SW480 (cell line): ENCODE data around the gene VAV2.
"Not testable (repeated sequence)": the region's sequence is repeated elsewhere in the genome, so short reads cannot be mapped to it uniquely, and the experiment has no call there.

Experiments
- DNase-seq: peaks from one replicate; pipeline ENCODE4 v3.0.0-alpha.2; 2016; ENCODE audit warnings: low spot score

Gene VAV2

DNA sequence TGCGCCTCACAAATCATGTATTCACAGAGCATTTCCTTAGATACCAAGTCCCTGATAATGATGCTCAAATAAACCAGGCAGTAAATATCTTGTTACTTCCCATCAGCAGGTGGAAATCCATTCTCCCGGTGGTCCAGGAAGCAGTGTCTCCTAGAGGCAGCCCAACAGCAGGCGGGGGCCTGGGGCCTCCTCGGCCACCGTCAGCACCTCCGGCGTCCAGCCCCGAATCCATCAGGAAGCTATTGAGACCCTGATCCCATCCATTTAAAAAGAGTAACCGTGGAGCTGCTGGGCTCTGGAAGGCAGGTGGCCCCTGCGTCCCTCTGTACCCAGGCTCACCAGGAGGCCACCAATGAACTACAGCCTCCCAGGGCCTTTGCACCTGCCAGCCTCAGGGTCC, 54.0 kb downstream of the VAV2 start:
- no peak for DNase-seq

DNA sequence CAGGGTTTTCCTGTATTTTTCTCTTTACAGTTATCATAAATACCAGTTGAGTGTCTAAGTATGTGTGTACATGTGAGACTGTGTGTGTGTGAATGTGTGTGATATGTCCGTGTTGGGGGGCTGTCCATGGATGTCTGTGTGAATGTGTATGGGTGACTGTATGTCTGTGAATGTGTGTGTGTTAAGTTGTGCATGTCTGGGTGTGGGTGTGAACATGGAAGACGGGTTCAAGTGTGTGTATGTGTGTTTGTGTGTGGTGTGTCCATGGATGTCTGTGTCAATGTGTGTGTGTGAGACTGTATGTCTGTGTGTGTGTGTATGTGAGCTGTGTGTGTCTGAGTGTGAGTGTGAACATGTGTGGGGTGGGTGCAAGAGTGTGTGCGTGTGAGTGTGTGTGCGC, 55.0 kb downstream of the VAV2 start:
- DNase-seq, result no peak

DNA sequence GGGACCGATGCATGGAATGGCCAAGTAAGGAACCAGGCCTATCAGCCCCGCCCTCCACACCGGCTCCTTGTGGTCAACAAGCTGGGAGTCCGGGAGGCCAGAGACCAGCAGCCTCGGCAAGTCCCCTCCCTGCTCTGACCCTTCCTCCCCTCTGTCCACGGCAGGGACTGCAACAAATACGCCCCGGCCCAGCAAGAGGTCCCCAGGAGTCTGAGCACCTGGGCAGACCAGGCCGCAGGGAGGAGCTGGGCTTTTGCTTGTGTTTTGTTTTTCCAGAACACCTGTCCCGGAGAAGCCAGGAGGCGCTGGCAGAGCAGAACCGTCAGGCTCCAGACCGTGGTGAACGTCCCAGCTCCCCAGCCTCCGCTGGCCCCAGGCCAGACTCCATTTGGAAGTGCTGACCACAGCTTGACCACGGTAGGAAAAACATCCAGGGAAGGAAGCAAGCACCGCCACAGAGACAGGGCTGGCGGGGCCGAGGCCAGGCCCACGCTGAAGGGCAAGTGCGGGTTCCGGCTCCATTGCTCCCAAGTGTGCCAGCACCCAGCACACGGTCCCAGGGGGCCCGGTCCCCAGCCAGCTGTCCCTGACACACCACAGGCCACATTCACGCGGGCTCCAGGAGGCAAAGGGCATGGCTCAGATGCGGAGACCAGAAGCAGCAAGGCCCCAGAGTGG, 56.7 kb downstream of the VAV2 start:
- peak; percentile 65 for DNase-seq

DNA sequence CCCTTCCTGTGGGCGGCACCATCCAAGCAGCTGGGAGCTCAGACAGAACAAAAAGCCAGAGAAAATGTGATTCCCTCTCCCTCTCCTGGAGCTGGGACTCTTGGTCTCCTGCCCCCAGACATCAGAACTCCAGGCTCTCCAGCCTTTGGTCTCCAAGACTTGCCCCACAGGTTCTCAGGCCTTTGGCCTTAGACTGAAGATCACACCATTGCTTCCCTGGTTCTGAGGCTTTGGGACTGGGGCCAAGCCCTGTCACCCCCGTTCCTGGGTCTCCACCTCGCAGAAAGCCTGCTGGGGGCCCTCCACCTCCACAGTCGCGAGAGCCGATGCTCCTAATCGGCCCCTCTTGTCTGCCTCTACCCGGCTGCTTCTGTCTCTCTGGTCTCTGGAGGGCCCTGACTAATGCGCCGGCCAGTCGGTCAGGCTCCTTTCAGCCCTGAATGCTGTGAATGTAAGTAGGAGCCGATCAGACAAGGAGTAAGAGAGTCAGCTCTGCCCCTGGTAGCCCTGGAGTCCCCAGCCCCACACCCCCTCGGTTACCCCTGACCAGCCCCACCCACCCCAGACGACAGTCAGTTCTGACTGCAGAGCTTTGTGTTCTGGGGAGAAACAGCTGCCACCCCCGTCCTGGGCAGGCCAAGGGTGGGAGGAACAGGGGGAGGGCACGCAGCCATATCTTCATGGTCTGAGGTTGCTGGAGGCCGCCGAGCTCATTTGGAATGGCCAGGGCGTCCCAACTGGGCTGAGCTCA, 57.5 kb downstream of the VAV2 start:
- no peak for DNase-seq

DNA sequence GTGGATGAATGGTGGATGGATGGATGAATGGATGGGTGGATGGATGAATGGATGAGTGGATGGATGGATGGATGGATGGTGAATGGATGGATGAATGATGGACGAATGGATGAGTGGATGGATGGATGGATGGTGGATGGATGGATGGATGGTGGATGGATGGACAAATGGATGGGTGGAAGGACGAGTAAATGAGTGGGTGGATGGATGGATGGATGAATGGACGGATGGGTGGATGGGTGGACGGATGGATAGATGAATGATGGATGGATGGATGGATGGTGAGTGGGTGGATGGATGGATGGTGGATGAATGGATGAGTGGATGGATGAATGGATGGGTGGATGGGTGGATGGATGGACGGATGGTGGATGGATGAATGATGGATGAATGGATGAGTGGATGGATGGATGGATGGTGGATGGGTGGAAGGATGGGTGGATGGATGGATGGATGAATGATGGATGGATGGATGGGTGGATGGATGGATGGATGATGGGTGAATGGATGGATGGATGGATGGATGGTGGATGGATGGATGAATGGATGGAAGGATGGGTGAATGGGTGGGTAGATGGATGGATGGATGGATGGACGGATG, 58.6 kb downstream of the VAV2 start:
- no peak for DNase-seq

DNA sequence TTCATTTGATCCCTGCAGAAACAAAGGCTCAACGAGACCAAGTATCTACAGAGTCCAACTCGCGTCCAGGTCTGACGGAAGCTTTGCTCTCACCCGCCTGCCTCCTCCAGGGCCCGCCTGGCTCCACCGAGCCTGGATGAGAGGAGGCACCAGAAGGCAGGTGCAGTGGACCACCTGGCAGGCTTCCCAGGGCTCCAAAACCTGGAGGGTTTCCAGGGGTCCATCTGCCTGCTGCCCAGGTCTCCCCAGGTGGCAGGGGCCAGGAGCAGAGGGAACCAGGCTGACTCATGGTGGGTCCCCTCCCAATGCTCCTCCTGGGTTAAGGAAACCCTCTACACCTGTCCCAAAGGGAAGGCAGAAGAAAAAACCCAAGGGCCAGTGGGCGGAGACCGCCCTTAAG, 59.5 kb downstream of the VAV2 start:
- DNase-seq, result no peak

DNA sequence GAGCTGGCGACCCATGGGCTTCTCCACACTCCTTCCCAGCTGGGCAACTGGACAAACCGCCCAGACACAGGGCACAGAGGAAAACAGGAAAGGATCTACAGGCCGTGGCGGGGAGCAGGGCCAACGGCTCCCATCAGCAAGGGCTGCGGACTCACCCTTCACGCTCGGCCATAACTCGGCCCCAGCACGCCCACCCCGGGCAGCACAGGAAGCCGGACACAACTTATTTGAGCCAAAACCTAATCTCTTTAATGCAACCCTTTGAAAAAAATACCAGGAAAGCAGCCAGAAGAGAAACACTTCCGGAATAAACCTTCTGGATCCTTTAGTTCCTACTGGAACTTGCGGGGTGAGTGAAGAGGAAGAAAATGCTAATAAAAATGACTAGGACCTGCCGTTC, 59.9 kb downstream of the VAV2 start:
- no peak for DNase-seq

DNA sequence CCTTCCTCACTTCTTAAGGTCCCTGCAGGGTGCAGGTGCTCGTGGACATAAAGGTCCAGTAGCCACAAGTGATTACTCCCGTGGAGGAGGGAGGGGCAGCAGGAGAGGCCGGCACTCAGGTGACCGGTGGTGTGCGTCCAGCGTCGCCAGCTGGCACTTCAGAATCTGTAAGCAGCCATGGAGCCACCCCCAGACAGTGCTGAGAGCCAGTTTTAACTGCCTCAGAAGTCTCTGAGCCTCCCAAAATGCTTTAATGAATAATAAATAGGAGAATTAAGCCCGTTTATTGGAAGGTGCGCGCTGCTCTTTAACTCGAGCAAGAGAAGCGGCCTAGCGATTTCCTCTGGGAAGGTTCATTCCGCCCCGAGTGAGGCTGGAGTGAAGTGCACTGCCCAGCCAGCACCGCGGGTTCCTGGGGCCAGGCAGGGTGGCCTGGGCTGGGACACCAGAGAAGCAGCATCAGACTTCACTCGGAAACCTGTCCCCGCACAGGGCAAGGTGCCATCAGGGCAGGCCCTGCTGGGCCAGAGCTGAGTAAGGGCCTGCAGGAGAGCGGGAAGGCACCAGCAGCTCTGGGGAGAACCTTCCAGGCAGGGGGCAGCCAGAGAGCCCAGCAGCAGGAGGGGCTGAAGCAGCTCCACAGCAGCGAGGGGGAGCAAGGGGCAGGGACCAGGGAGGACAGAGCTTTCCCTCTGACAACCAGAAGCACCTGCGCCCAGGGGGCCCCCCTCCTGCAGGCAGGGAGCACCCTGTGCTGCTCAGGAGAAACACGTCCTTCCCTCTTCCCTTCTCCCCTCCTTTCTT, 61.2 kb downstream of the VAV2 start:
- no peak for DNase-seq

DNA sequence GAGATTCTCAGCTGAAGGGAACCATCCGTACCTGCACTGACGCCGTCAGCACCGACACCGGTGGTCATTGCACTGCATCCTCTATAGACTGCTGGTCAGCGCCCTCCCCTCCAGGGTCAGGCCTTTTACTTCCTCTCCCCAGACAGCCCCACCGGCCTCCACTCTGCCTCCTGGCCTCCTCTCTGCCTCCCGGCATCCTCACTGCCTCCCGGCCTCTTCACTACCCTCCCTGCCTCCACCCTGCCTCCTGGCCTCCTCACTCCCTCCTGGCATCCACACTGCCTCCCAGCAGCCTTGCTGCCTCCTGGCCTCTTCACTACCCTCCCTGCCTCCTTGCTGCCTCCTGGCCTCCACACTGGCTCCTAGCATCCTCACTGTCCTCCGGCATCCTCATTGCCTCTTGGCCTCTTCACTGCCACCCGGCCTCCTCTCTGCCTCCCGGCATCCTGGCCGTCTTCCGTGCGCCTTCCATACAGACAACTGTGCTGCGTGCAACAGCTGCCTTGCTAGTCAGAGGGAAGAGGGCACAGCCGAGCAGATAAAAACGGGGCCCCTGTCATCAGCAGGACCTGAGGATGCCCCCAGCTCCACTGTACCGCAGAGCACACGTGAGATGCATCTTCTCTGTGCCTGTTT, 62.0 kb downstream of the VAV2 start:
- no peak for DNase-seq

DNA sequence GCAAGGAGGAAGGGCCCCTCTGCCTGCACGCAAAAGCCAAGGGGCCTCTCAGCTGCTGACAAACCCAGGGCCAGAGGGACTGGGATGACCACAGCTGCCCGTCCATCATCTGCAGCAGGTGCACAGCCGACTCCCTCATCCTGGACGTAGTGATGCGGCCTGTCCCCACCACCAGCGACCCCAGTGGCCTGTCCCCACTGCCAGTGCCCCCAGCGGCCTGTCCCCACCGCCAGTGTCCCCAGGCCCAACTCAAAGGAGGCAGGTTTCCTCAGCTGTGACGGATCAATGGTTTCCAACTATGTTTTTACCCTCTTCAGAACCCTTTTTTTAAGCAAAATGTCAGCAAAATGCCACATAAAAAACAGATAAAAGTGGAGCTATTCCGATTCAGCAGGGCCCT, 62.5 kb downstream of the VAV2 start:
- DNase-seq, result no peak

DNA sequence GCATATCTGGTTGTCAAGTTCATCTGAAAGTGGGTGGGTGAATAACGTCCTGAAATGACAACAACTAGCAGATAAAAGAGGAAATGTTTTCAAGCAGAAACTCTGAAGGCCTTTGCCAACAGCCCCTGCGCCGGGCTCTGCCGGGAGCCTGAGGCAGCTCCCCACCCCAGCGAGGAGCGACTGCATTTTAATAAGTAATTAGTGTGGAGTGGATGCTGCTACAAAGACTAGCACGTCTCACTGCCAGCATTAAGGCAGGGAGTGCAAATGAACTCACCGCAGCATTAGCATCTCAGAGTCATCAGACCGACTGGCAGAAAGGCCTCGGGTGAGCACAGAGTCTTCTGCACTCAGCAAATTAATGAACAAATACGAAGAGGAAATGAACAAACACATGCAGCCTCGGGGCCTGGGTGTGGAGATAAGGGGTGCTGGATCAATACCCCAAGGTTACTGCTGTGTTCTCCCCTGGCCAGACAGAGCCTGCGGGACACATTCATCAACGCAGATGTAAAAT, 63.8 kb downstream of the VAV2 start:
- no peak for DNase-seq

DNA sequence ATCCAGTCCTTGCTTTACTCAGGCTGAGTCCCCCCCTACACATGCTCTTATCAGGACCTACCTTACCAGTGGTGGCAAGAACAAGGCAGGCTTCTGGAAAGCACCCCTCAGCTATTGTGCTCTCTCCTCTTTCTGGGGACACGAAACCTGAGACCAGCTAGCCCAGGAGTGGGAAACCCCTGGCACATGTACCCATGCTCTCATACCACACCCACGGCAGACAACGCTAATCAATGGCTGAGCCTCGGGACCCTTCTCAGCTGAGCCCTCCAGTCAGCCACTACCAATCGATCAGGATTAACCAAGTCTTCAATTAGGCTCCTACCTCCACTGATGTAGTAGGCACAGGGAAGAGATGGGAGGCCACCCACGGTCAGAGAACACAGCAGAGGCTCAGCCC, 65.1 kb downstream of the VAV2 start:
- no peak for DNase-seq

DNA sequence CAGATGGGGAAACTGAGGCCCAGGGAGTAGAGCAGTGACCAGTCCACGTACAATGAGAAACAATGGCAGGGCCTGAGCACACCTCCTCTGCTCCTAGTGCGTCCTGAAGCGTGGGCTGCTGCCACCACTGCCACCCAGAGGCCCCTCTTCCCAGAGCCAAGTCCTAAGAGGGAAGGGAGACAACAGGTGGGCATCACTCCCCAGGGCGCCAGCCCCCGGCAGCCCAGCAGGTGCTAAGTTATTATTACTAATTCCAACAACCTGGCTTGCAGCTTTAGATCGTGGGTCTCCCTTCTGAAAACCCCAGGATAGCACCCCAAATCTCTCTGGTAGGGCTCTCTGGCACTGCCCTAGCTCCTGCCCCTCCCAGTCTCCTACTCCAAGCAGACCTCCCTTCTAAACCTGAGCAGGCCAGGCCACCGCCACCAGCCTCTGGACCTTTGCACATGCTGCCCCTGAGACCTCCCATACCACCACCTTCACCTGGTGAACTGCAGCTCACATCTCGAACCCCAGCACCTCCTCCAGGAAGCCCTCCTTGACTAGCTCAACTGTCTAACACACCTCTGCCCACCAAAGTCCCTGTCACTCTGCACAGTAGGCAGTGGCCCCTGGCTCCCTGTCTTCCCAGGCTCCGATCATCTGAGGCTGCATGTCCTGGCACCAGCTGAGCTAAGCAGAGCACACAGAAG, 65.8 kb downstream of the VAV2 start:
- DNase-seq, result no peak

DNA sequence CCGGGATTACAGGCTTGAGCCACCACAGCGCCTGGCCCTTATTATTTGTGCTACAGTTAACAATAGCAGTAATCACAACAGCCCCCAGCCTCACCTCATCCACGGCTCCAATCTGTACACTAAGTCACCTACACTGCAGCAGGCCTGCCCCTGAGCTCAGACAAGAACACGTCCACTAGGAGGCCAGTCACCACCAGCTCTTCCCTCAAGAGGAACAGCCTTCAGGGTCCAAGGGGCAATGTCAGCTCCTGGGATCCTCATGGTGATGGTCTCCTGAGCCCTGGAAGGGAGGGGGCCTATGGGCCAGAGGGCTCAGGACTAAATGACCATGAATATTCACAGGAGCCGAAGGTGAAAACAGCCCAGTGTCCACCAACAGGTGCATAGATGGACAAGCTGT, 67.7 kb downstream of the VAV2 start:
- DNase-seq, result no peak

DNA sequence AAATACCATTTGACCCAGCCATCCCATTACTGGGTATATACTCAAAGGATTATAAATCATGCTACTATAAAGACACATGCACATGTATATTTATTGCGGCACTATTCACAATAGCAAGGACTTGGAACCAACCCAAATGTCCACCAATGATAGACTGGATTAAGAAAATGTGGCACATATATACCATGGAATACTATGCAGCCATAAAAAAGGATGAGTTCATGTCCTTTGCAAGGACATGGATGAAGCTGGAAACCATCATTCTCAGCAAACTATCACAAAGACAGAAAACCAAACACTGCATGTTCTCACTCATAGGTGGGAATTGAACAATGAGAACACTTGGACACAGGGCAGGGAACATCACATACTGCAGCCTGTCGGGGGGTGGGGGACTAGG, 68.5 kb downstream of the VAV2 start:
- DNase-seq, result not testable (repeated sequence)

DNA sequence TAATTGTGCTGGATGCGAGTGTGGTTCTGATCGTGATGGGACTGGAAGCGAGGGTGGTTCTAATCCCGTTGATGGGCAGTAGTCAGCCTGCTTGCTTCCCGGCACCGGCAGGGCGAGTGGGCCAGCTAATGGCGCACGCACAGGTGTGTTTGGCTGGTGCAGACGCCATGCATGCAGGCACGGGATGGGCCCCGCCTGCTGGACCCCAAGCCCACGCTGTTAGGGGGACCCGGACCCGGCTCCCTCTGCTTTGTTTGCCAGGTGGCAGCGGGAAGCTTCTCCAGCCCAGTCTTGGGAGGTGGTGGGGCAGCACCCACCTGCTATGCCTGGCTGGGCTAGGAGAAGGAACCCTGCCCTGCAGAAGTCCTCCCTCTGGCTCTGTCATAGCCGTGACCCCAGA, 70.3 kb downstream of the VAV2 start:
- no peak for DNase-seq

DNA sequence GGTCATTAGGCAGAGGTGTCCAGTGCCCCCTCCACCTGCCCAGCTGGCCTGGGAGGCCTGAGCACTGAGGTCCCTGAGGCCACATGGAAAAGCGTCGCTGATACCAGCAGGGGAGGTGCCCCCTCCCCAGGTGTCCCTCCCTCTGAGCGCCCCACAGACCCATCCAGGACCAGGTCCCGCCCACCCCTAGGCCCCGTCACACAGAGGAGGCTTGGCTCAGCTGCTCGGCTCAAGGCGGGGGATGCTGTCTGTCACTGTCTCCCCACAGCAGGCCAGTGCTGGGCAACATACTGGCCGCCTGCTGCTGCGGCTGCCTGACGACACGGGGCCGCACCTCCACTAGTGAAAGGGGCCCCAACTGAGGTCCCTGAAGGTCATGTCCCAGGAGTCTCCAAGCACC, 71.7 kb downstream of the VAV2 start:
- DNase-seq, result no peak

DNA sequence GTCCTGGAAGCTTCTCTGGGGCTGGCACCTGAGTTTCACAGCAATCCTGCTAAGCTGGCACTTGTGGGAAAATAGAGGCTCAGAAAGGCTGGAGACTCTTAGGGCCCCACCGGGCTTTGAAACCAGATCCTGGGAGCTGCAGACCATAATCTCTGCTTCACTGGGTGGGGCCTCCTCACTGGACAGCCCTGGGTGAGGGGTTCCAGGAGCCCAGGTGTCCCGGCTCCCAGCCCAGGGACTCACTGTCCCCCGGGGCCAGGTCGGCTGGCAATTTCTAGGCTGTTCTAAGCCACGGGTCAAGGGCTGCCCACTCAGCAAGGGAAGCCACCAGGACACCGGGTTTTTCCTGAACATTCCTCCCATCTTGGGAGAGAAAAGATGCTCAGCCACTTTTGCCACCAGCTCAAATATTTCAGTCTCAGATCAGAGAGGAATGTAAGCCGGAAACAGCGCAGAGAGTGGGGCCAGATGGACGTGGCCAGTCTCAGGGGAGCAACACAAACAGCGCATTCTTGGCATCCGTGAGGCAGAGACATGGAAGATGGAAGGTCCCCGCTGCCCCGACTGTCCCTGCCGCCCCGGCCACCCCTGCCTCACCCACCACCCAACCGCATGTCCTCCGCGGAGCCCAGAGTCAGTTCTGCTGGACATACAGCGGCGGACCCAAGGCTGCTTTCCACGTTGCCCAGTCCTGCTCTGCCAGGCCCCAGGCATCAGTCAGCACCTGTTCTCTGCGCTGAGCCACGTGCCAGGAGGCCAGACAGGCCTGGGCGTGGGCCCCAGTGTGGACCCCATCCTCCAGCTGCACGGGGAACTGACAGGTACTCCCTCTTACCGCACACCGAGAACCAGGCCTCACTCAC, 72.6 kb downstream of the VAV2 start:
- DNase-seq, result no peak

DNA sequence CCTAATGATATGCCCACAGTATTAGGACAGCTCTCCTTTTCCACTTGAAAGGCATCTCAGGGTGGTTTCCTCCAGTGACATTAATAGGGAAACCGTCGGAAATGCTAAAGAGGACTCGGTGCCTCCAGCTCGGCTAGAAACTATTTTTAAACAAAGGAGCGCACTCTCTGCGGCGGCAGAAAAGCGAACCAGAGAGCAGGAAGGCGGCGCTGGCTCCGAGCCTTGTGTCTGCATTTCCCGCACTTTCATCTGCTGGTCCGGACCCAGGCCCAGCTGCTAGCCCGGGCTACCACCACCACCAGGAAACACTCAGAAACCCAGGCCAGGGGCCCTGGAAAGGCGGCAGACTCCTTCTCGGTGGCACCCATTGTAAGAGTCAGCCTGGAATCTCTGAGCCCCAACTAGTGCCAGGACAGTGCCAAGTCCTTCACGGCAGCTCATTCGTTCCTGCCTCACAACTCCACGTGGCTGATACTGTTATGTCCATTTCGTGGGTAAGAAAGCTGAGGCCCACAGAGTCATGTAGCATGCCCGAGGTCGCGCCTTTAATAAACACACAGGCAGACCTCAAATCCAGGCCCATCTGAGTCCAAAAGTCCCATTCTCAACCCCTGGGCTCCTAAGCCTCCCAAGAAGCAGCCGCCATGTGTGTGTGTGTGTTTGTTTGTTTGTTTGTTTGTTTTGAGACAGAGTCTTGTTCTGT, 73.9 kb downstream of the VAV2 start:
- no peak for DNase-seq

DNA sequence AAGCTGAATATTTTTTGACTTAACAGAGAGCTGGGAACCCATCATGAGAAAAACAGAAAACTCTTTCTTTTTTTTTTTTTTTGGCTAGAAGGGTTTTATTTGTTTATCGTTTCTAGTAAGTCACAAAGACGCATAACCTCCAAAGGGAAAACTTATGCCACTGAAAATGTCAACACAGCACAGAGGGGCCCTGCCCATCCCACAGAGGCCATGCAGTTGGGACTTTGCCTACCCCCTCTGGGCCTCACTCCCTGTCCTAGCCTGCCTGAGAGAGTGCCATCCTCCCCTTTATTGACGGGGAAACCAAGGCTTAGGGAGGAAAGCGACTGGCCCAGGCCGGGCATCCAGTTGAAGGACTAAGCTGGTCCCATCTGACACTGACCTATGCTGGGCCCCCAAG, 74.7 kb downstream of the VAV2 start:
- no peak for DNase-seq
